Thyroid gland (tissue), 4 donors: ENCODE results near the gene GLYR1. TPM values are rescaled to one million over a fixed set of nuclear protein-coding genes. Genes with fewer than 3 reads are reported as not detected.

Experiments
- DNase-seq, 2 donors: peaks; one replicate each; pipeline ENCODE4 v3.0.0-alpha.2; 2019
- H3K27ac ChIP-seq, 3 donors: fragments of 200-600 bp; sonication (generic); 1 replicate in 2 of 3; 2 replicates in 1 of 3; pipeline ENCODE4 v1.5.1; 2016 to 2019; ENCODE audit warnings: mild to moderate bottlenecking in 1 of 3, moderate library complexity in 1 of 3
- H3K27me3 ChIP-seq: fragments of 200-600 bp; sonication (generic); one replicate; pipeline ENCODE4 v1.5.1; 2019
- H3K36me3 ChIP-seq, 2 donors: fragments of 200-600 bp; sonication (generic); one replicate each; pipeline ENCODE4 v1.5.1; 2016 to 2019
- H3K4me1 ChIP-seq, 2 donors: fragments of 200-600 bp; sonication (generic); one replicate each; pipeline ENCODE4 v1.5.1; 2017 to 2019
- H3K4me3 ChIP-seq, 3 donors: fragments of 200-600 bp; sonication (generic); replicated peaks in 1 of 3; 1 replicate in 2 of 3; 2 replicates in 1 of 3; pipeline ENCODE4 v1.5.1; 2016; ENCODE audit warnings: mild to moderate bottlenecking in 1 of 3
- H3K9me3 ChIP-seq: fragments of 200-600 bp; sonication (generic); one replicate; pipeline ENCODE4 v1.5.1; 2017
- POLR2A ChIP-seq, 2 donors: fragments of 450-650 bp; IDR thresholded peaks; one replicate each; pipeline ENCODE4 v1.6.1; 2017; ENCODE audit warnings: antibody characterized with exemption in 2 of 2, mild to moderate bottlenecking in 2 of 2, moderate library complexity in 1 of 2
- WGBS, 2 donors: methylation state at CpG; one replicate each; pipeline ENCODE4 v1.1.5; 2017; 5-methylcytosine and 5-hydroxymethylcytosine counted together
- intact Hi-C: fragments of 100-400 bp; cut with DNase I; formaldehyde crosslinking; loops from one replicate; pipeline ENCODE4 v1.15.1; 2023
- total RNA-seq, 4 donors: library from RNA; depleted of rRNA; stranded (reverse); fragments of >200 nt; gene quantifications; one replicate each; pipeline ENCODE4 v1.2.3, GENCODE V29; 2016
- TF ChIP-seq, protein P1 (sequence below), 6 experiments: fragments of 200-600 bp in 3 of 6; fragments of 450-650 bp in 3 of 6; sonication (generic) in 3 of 6; IDR thresholded peaks; one replicate each; pipeline ENCODE4 v1.5.1; 2016 to 2019; ENCODE audit warnings: antibody characterized with exemption in 6 of 6, mild to moderate bottlenecking in 2 of 6, inconsistent platforms in 1 of 6, moderate library complexity in 1 of 6

The GLYR1 gene
- total RNA-seq, 4 donors from 2014 or later, result 43.1 to 89.2 (median 75.5) TPM

- peaks cover 66 to 90% of the 10 kb centered on the region in 2 donors for H3K36me3 ChIP-seq
- H3K27ac ChIP-seq, result no peak overlapping the region
- H3K27me3 ChIP-seq, result no peaks in the 10 kb centered on the region
- 87 to 91% methylated on average over 9 of the region's 9 CpGs for WGBS, 2 donors
- no peak for DNase-seq
- H3K9me3 ChIP-seq, result no peaks in the 10 kb centered on the region
- H3K4me1 ChIP-seq, result no peaks in the 10 kb centered on the region
- H3K4me3 ChIP-seq, result no peak overlapping the region
- intact Hi-C loops, result no loop called here
- TF ChIP-seq POLR2A (IDR thresholded peaks at IDR 0.05), result no peak
- TF ChIP-seq, protein P1, sequence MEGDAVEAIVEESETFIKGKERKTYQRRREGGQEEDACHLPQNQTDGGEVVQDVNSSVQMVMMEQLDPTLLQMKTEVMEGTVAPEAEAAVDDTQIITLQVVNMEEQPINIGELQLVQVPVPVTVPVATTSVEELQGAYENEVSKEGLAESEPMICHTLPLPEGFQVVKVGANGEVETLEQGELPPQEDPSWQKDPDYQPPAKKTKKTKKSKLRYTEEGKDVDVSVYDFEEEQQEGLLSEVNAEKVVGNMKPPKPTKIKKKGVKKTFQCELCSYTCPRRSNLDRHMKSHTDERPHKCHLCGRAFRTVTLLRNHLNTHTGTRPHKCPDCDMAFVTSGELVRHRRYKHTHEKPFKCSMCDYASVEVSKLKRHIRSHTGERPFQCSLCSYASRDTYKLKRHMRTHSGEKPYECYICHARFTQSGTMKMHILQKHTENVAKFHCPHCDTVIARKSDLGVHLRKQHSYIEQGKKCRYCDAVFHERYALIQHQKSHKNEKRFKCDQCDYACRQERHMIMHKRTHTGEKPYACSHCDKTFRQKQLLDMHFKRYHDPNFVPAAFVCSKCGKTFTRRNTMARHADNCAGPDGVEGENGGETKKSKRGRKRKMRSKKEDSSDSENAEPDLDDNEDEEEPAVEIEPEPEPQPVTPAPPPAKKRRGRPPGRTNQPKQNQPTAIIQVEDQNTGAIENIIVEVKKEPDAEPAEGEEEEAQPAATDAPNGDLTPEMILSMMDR (IDR thresholded peaks at IDR 0.05), result no peak
These were observed 41.5 kb upstream of the GLYR1 start for GRCh38 chr16:4888428-4889135.

- H3K4me3 ChIP-seq, result no peak overlapping the region
- 95 to 96% methylated on average over 5 of the region's 5 CpGs for WGBS, 2 donors
- no peak overlapping the region for H3K27ac ChIP-seq
- TF ChIP-seq, protein P1 (IDR thresholded peaks at IDR 0.05), result no peak
- TF ChIP-seq POLR2A (IDR thresholded peaks at IDR 0.05), result no peak
- DNase-seq, result no peak
- no peaks in the 10 kb centered on the region for H3K9me3 ChIP-seq
- peaks cover 7 to 16% of the 10 kb centered on the region in 2 donors for H3K4me1 ChIP-seq
- intact Hi-C loops, result no loop called here
- peaks cover 66 to 81% of the 10 kb centered on the region in 2 donors for H3K36me3 ChIP-seq
- no peaks in the 10 kb centered on the region for H3K27me3 ChIP-seq
These were observed 39.1 kb upstream of the GLYR1 start for GRCh38 chr16:4886151-4886550.

DNA sequence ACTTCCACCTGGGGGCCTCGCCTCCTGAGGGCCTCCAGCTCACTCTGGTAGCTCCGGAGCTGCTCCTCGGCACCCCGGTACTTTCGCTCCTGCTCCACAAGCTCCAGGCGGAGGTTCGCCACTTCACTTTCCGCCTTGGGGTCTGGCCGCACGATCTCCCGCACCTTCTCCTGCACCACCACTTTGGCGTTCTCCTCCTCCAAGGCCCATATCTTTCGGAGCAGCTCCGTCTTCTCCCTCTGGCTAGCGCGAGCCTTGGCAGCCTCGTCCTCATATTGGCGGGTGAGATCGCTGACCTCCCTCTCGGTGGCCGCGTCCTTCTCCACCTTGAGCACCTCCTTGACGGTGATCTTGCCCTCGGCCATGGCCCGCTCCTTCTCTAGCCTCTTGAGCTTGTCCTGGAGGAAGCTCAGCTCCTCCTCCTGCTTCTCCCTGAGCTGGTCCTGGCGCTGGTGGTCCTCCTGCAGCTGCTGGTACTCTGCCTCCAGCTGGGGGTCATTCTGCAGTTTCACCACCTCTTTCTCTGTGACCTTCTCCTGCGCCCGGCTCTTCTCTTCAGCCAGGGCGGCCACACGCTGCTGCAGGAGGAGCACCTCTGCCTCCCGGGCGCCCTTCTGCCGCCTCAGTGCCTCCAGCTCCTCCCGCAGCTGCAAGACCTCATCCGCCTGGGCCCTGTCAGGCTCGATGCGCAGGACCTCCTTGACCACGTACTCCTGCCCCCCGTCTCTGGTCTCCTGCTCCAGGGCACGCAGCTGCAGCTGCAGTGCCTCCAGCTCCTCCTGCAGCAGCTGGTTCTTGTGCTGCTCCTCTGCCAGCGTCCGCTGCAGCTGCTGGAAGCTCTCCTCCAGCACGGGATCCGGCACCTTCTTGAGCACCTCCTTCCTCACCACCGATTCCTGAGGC is 38.1 kb upstream of the GLYR1 start:
- intact Hi-C loops, result loop anchor here (5.0 kb wide), 1 partner anchor 52 kb away; the partner anchor contains the start of gene PPL
- Histone ChIP-seq H3K36me3 (peaks cover 76 to 83% of the 10 kb centered on the region in 2 donors), H3K27me3 (no peaks in the 10 kb centered on the region), H3K27ac (no peak overlapping the region), H3K4me1 (peaks cover 7 to 16% of the 10 kb centered on the region in 2 donors), H3K4me3 (no peak overlapping the region), H3K9me3 (no peaks in the 10 kb centered on the region)
- WGBS, 2 donors, result 95 to 96% methylated on average over 45 of the region's 45 CpGs
- TF ChIP-seq, protein P1 (IDR thresholded peaks at IDR 0.05), result no peak
- no peak for TF ChIP-seq POLR2A (IDR thresholded peaks at IDR 0.05)
- DNase-seq, result no peak

DNA sequence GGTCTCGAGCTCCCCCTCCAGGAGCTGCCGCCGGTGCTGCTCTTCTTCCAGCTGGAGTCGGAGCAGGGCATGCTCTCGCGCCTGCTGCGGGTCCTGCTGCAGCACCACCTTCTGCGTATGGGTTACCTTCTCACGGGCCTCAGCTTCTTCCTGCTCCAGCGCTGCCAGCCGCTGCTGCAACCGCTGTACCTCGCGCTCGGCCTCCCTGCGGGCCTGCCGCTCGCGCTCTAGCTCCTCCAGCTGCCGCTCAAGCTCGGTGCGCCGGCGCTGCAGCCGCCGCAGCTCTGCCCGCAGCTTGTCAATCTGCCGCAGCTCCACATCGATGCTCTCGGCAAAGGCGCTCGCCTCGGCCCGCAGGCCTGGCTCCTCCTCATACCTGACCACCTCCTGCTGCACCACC is 37.1 kb upstream of the GLYR1 start:
- peaks cover 76 to 81% of the 10 kb centered on the region in 2 donors for H3K36me3 ChIP-seq

More for the DNA sequence above, 37.1 kb upstream of the GLYR1 start:
- no peak overlapping the region for H3K27ac ChIP-seq
- H3K9me3 ChIP-seq, result no peaks in the 10 kb centered on the region
- DNase-seq, result no peak
- TF ChIP-seq, protein P1 (IDR thresholded peaks at IDR 0.05), result no peak
- no peak for TF ChIP-seq POLR2A (IDR thresholded peaks at IDR 0.05)
- H3K4me1 ChIP-seq, result peaks cover 7 to 16% of the 10 kb centered on the region in 2 donors
- no peak overlapping the region for H3K4me3 ChIP-seq
- H3K27me3 ChIP-seq, result no peaks in the 10 kb centered on the region
- intact Hi-C loops, result loop anchor here (5.0 kb wide), 1 partner anchor 53 kb away; the partner anchor contains the start of gene PPL
- WGBS, 2 donors, result 95 to 96% methylated on average over 31 to 34 of the region's 34 CpGs
